Endodermal cell (in vitro differentiated cells): Measurements from ENCODE around the gene HSPG2. TPM values are rescaled to one million over a fixed set of nuclear protein-coding genes. Genes with fewer than 3 reads are reported as not detected.
"Not testable (repeated sequence)": the region's sequence is repeated elsewhere in the genome, so short reads cannot be mapped to it uniquely, and the experiment has no call there.

Source experiments
- DNase-seq: peaks from one replicate; pipeline ENCODE4 v3.0.0-alpha.2; 2017
- H3K27ac ChIP-seq: 2 replicates; pipeline ENCODE4 v1.5.1; 2013; ENCODE audit warnings: mild to moderate bottlenecking, low read depth, low read length, moderate library complexity
- H3K27me3 ChIP-seq: 2 replicates; pipeline ENCODE4 v1.6.1; 2013; ENCODE audit warnings: mild to moderate bottlenecking, low read length, moderate library complexity; ENCODE audit not compliant: insufficient read depth, control insufficient read depth, poor library complexity, severe bottlenecking
- H3K36me3 ChIP-seq: 2 replicates; pipeline ENCODE4 v1.7.0; 2013; ENCODE audit warnings: mild to moderate bottlenecking, low read length, moderate library complexity; ENCODE audit not compliant: control insufficient read depth, insufficient read depth
- H3K4me1 ChIP-seq: one replicate; pipeline ENCODE4 v1.7.0; 2013; ENCODE audit warnings: low read length; ENCODE audit not compliant: control insufficient read depth, insufficient read depth
- H3K4me3 ChIP-seq: 2 replicates; pipeline ENCODE4 v1.5.1; 2013; ENCODE audit warnings: mild to moderate bottlenecking, low read length, moderate library complexity
- H3K9ac ChIP-seq: 2 replicates; pipeline ENCODE4 v1.6.1; 2013; ENCODE audit warnings: mild to moderate bottlenecking, low read length, moderate library complexity; ENCODE audit not compliant: poor library complexity, severe bottlenecking; ENCODE audit errors: extremely low read depth
- H3K9me3 ChIP-seq: 2 replicates; pipeline ENCODE4 v1.6.1; 2013; ENCODE audit warnings: mild to moderate bottlenecking, low read length, moderate library complexity; ENCODE audit not compliant: control insufficient read depth
- H3K27ac Mint-ChIP-seq: 2 replicates; pipeline ENCODE4 v1.8.0; 2020; ENCODE audit warnings: mixed read lengths
- H3K27me3 Mint-ChIP-seq: 2 replicates; pipeline ENCODE4 v1.8.0; 2021; ENCODE audit warnings: mild to moderate bottlenecking, mixed read lengths; ENCODE audit not compliant: insufficient read depth
- H3K36me3 Mint-ChIP-seq: 2 replicates; pipeline ENCODE4 v1.8.0; 2020; ENCODE audit warnings: low read depth, mixed read lengths
- H3K4me1 Mint-ChIP-seq: 2 replicates; pipeline ENCODE4 v1.8.0; 2020; ENCODE audit warnings: mixed read lengths
- H3K4me3 Mint-ChIP-seq: 2 replicates; pipeline ENCODE4 v1.8.0; 2020; ENCODE audit warnings: mild to moderate bottlenecking, moderate library complexity, mixed read lengths
- H3K9me3 Mint-ChIP-seq: 2 replicates; pipeline ENCODE4 v1.8.0; 2020; ENCODE audit warnings: mild to moderate bottlenecking, mixed read lengths
- CTCF ChIP-seq: fragments of 200-600 bp; sonication (generic); conservative IDR thresholded peaks from 2 replicates; pipeline ENCODE4 v1.5.0; 2021; ENCODE audit warnings: antibody characterized with exemption, mild to moderate bottlenecking
- WGBS, 2 experiments: methylation state at CpG; one replicate each; pipeline versions ENCODE4 v1.1.5 to v1.1.7; 2013; ENCODE audit warnings: missing lambda C conversion rate in 2 of 2, mixed read lengths in 1 of 2; ENCODE audit not compliant: insufficient coverage in 1 of 2, insufficient read length in 1 of 2; 5-methylcytosine and 5-hydroxymethylcytosine counted together
- total RNA-seq, 2 donors: library from RNA; stranded (reverse); fragmentation: NEBNext Ultra II Directional in 1 of 2; extraction: Animal tissue kit (Norgen Biotek cat#: 25700) in 1 of 2; gene quantifications; 2 replicates in 1 of 2; 3 replicates in 1 of 2; pipeline ENCODE4 v1.2.1, GENCODE V29; 2021

The HSPG2 gene
- total RNA-seq, 2 donors from 2014 or later: 222 to 227 TPM

GRCh38 chr1:21919520-21919919, 17.6 kb downstream of the HSPG2 start:
- no peak overlapping the region for H3K27ac Mint-ChIP-seq
- H3K4me1 Mint-ChIP-seq: peaks cover 41% of the 10 kb centered on the region
- WGBS, 2 experiments: 97 to 98% methylated on average over 5 to 7 of the region's 7 CpGs

DNA sequence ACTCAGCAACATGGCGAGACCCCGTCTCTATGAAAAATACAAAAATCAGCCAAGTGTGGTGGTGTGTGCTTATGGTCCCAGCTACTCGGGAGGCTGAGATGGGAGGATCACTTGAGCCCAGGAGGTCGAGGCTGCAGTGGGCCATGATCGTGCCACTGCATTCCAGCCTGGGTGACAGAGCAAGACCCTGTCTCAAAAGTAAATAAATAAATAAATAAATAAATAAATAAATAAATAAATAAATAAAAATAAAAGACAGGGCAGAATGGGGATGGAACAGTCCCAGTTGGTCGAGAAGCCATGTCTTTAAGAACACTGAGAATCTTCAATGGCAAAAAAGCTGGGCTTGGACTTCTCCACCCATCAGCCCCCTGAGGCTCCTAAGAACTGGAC, 19.9 kb downstream of the HSPG2 start:
- not testable (repeated sequence) for H3K27ac ChIP-seq, H3K9me3 ChIP-seq, H3K9me3 Mint-ChIP-seq, H3K27ac Mint-ChIP-seq, H3K4me3 Mint-ChIP-seq, H3K9ac ChIP-seq, DNase-seq, H3K4me3 ChIP-seq, H3K27me3 ChIP-seq, H3K27me3 Mint-ChIP-seq
- peaks cover 27% of the 10 kb centered on the region for H3K36me3 Mint-ChIP-seq
- H3K4me1 Mint-ChIP-seq: peaks cover 35% of the 10 kb centered on the region
- WGBS, 2 experiments: 94 to 100% methylated on average over 4 to 6 of the region's 6 CpGs
- Histone ChIP-seq H3K4me1 (peaks cover 26% of the 10 kb centered on the region), H3K36me3 (peaks cover 36% of the 10 kb centered on the region)

More at GRCh38 chr1:21919520-21919919, 17.6 kb downstream of the HSPG2 start:
- H3K36me3 Mint-ChIP-seq: peaks cover 35% of the 10 kb centered on the region
- TF ChIP-seq CTCF: no peak
- peaks cover 23% of the 10 kb centered on the region for H3K4me1 ChIP-seq
- H3K27me3 ChIP-seq: no peaks in the 10 kb centered on the region
- H3K4me3 ChIP-seq: no peak overlapping the region
- H3K9me3 Mint-ChIP-seq: no peaks in the 10 kb centered on the region
- no peak overlapping the region for H3K9ac ChIP-seq
- no peak overlapping the region for H3K27ac ChIP-seq
- no peak for DNase-seq
- H3K4me3 Mint-ChIP-seq: no peak overlapping the region
- H3K36me3 ChIP-seq: peaks cover 38% of the 10 kb centered on the region
- H3K27me3 Mint-ChIP-seq: no peaks in the 10 kb centered on the region
- H3K9me3 ChIP-seq: no peaks in the 10 kb centered on the region

GRCh38 chr1:21916447-21917238, 20.5 kb downstream of the HSPG2 start:
- H3K36me3 ChIP-seq: peaks cover 32% of the 10 kb centered on the region
- Mint-ChIP-seq H3K27ac (no peak overlapping the region), H3K27me3 (no peaks in the 10 kb centered on the region), H3K4me1 (peaks cover 31% of the 10 kb centered on the region), H3K9me3 (no peaks in the 10 kb centered on the region), H3K4me3 (no peak overlapping the region), H3K36me3 (peaks cover 27% of the 10 kb centered on the region)
- H3K4me3 ChIP-seq: no peak overlapping the region
- no peaks in the 10 kb centered on the region for H3K9me3 ChIP-seq
- H3K4me1 ChIP-seq: peaks cover 22% of the 10 kb centered on the region
- H3K27me3 ChIP-seq: no peaks in the 10 kb centered on the region
- no peak for TF ChIP-seq CTCF
- no peak overlapping the region for H3K9ac ChIP-seq
- 95% methylated on average over 14 to 16 of the region's 20 CpGs for WGBS, 2 experiments
- no peak overlapping the region for H3K27ac ChIP-seq
- DNase-seq: no peak
